Stimulated activated CD4-positive, alpha-beta T cell treated with anti-CD3 and anti-CD28 coated beads, Interleukin-15, amount 100 ng/mL, for 24 hours (primary cell): Measurements from ENCODE around the gene FBXO21.
"Not testable (repeated sequence)": the region's sequence is repeated elsewhere in the genome, so short reads cannot be mapped to it uniquely, and the experiment has no call there.

Source experiments
- DNase-seq: peaks from one replicate; pipeline ENCODE4 v3.0.0-alpha.2; 2020

Gene FBXO21

GRCh38 chr12:117199956-117200744 is 9.9 kb upstream of the FBXO21 start:
- not testable (repeated sequence) for DNase-seq

- DNase-seq: not testable (repeated sequence)
These were observed 6.1 kb upstream of the FBXO21 start for GRCh38 chr12:117196334-117196733.

GRCh38 chr12:117195027-117195426 is 4.8 kb upstream of the FBXO21 start:
- not testable (repeated sequence) for DNase-seq

- no peak for DNase-seq
These were observed 3.6 kb upstream of the FBXO21 start for GRCh38 chr12:117193903-117194302.

- not testable (repeated sequence) for DNase-seq
These were observed 2.3 kb upstream of the FBXO21 start for GRCh38 chr12:117192581-117192980.

- DNase-seq: no peak
These were observed 1.8 kb upstream of the FBXO21 start for GRCh38 chr12:117192057-117192456.

GRCh38 chr12:117189725-117190209 is 503 bp downstream of the FBXO21 start:
- DNase-seq: peak; percentile 47

GRCh38 chr12:117188961-117189724 is 1.1 kb downstream of the FBXO21 start:
- DNase-seq: no peak

- no peak for DNase-seq
These were observed 2.1 kb downstream of the FBXO21 start for GRCh38 chr12:117188121-117188665.

GRCh38 chr12:117187421-117187820 is 2.8 kb downstream of the FBXO21 start:
- DNase-seq: no peak

- DNase-seq: no peak
These were observed 7.4 kb downstream of the FBXO21 start for GRCh38 chr12:117182866-117183265.

- not testable (repeated sequence) for DNase-seq
These were observed 8.8 kb downstream of the FBXO21 start for GRCh38 chr12:117181468-117181843.

GRCh38 chr12:117180758-117181467 is 9.4 kb downstream of the FBXO21 start:
- DNase-seq: no peak

- no peak for DNase-seq
These were observed 11.5 kb downstream of the FBXO21 start for GRCh38 chr12:117178745-117179144.

GRCh38 chr12:117178301-117178700 is 12.0 kb downstream of the FBXO21 start:
- no peak for DNase-seq

GRCh38 chr12:117172168-117172567 is 18.1 kb downstream of the FBXO21 start:
- no peak for DNase-seq

- no peak for DNase-seq
These were observed 18.6 kb downstream of the FBXO21 start for GRCh38 chr12:117171499-117172162.

GRCh38 chr12:117169548-117169947 is 20.7 kb downstream of the FBXO21 start:
- DNase-seq: no peak

- no peak for DNase-seq
These were observed 21.3 kb downstream of the FBXO21 start for GRCh38 chr12:117168976-117169375.

- no peak for DNase-seq
These were observed 22.5 kb downstream of the FBXO21 start for GRCh38 chr12:117167769-117168168.

- DNase-seq: no peak
These were observed 24.2 kb downstream of the FBXO21 start for GRCh38 chr12:117166107-117166506.

GRCh38 chr12:117165342-117165741 is 24.9 kb downstream of the FBXO21 start:
- DNase-seq: no peak
